Panc1 (cell line): Measurements from ENCODE around the gene LDHA. TPM values are rescaled to one million over a fixed set of nuclear protein-coding genes. Genes with fewer than 3 reads are reported as not detected.

Experiments
- ATAC-seq: fragments of 200-7000 bp; cut with Tn5 transposase; 2 replicates; pipeline ENCODE4 v1.9.1; 2020; ENCODE audit warnings: mild to moderate bottlenecking, moderate library complexity
- BruUV-seq: library from RNA; stranded (reverse); fragments of 400-500 nt; replicated peaks from 2 replicates; lab custom pipeline; 2021; lab: Mats Ljungman, UMichigan
- CTCF ChIA-PET: fragments of 300-600 bp; sonication (Branson Sonifier 250); formaldehyde crosslinking; loops from one replicate; lab custom pipeline; 2022; ENCODE audit warnings: antibody characterized with exemption; lab: Charles Lee
- POLR2A ChIA-PET: fragments of 300-600 bp; sonication (Branson Sonifier 250); formaldehyde crosslinking; loops from one replicate; lab custom pipeline; 2022; ENCODE audit warnings: antibody characterized with exemption; lab: Charles Lee
- DNase-seq: peaks from one replicate; pipeline ENCODE4 v3.0.0-alpha.2; 2010; ENCODE audit warnings: low read depth, low spot score
- H3K27ac ChIP-seq: 2 replicates; pipeline ENCODE4 v1.5.1; 2011; ENCODE audit warnings: mild to moderate bottlenecking, low read length, inconsistent platforms
- H3K27me3 ChIP-seq: fragments of 200-500 bp; sonication (Bioruptor generic); 2 replicates; pipeline ENCODE4 v1.6.0; 2014; ENCODE audit warnings: low read length, inconsistent platforms; ENCODE audit not compliant: control insufficient read depth, insufficient read depth
- H3K36me3 ChIP-seq: fragments of 200-500 bp; sonication (Bioruptor generic); 2 replicates; pipeline ENCODE4 v1.5.1; 2014; ENCODE audit warnings: inconsistent platforms, mild to moderate bottlenecking, low read length, moderate library complexity; ENCODE audit not compliant: control insufficient read depth, insufficient read depth
- H3K4me1 ChIP-seq: 2 replicates; pipeline ENCODE4 v1.5.1; 2011; ENCODE audit warnings: inconsistent platforms, mild to moderate bottlenecking, low read length, moderate library complexity; ENCODE audit not compliant: control insufficient read depth, insufficient read depth
- H3K4me3 ChIP-seq, 2 experiments: 2 replicates each; pipeline ENCODE4 v1.5.1; 2011 to 2012; ENCODE audit warnings: low read depth in 2 of 2, low read length in 2 of 2, mild to moderate bottlenecking in 2 of 2, inconsistent platforms in 1 of 2, moderate library complexity in 1 of 2
- H3K9me3 ChIP-seq: fragments of 200-500 bp; sonication (Bioruptor generic); 2 replicates; pipeline ENCODE4 v1.5.1; 2014; ENCODE audit warnings: low read depth, mild to moderate bottlenecking, inconsistent platforms, low read length, moderate library complexity; ENCODE audit not compliant: control insufficient read depth, insufficient read depth
- POLR2AphosphoS5 ChIP-seq: IDR thresholded peaks from 2 replicates; pipeline ENCODE4 v1.6.1; 2012; ENCODE audit warnings: mild to moderate bottlenecking, low read depth, low read length, moderate library complexity
- REST ChIP-seq, 2 experiments: IDR thresholded peaks; 2 replicates each; pipeline ENCODE4 v1.6.1; 2011 to 2012; ENCODE audit warnings: low read depth in 2 of 2, control low read depth in 1 of 2, low read length in 1 of 2, mild to moderate bottlenecking in 1 of 2, moderate library complexity in 1 of 2; ENCODE audit not compliant: insufficient read depth in 1 of 2
- SIN3A ChIP-seq: IDR thresholded peaks from 2 replicates; pipeline ENCODE4 v1.6.1; 2012; ENCODE audit warnings: low read depth, mild to moderate bottlenecking, low read length, moderate library complexity, borderline replicate concordance; ENCODE audit not compliant: insufficient read depth
- TCF7L2 ChIP-seq: IDR thresholded peaks from 2 replicates; pipeline ENCODE4 v1.6.1; 2011; ENCODE audit warnings: mild to moderate bottlenecking, low read depth, low read length, inconsistent platforms
- in situ Hi-C: cut with HindIII; loops from 2 replicates; pipeline ENCODE4 v1.10.0; 2016; ENCODE audit warnings: low sequenced_read_pairs, low pct_unique_long_range_greater_than_20kb
- intact Hi-C: fragments of 100-400 bp; cut with micrococcal nuclease; formaldehyde crosslinking; loops from one replicate; pipeline ENCODE4 v1.10.0; 2022; ENCODE audit not compliant: unreplicated experiment
- total RNA-seq: library from RNA; stranded (reverse); gene quantifications from one replicate; pipeline ENCODE4 v1.2.1, GENCODE V29; 2021; ENCODE audit not compliant: unreplicated experiment
- TF ChIP-seq, protein P1 (sequence below): fragments of 450-650 bp; IDR thresholded peaks from 2 replicates; pipeline ENCODE4 v1.5.1; 2017; ENCODE audit warnings: mild to moderate bottlenecking

Gene LDHA
- total RNA-seq, 1 experiment from 2014 or later = 894 TPM

DNA sequence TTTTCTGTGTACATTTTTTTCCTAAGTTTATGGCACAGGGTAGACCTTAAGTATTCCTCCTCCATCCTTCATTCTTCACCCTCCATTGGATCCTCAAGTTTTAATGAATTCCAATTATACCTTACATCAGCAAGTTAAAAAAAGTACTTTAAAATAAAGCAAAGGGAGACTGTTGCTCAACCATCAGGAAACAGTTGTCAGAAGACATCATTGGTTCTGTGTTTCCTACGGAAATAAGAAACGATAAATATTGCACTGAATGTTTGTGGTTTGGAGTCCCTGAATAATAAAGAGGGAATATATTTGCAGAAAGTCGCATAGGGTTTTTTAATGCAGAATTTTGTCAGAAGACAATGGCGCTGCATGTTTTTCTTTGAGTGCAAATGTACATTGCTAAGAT, 28.1 kb upstream of the LDHA start:
- TF ChIP-seq TCF7L2 (no peak), POLR2AphosphoS5 (no peak), REST (IDR thresholded peaks at IDR 0.05; ENCODE audit: insufficient read depth in 1 of 2, low read depth in 2 of 2, low read length in 1 of 2) (no peak), SIN3A (no peak)
- TF ChIP-seq, protein P1, sequence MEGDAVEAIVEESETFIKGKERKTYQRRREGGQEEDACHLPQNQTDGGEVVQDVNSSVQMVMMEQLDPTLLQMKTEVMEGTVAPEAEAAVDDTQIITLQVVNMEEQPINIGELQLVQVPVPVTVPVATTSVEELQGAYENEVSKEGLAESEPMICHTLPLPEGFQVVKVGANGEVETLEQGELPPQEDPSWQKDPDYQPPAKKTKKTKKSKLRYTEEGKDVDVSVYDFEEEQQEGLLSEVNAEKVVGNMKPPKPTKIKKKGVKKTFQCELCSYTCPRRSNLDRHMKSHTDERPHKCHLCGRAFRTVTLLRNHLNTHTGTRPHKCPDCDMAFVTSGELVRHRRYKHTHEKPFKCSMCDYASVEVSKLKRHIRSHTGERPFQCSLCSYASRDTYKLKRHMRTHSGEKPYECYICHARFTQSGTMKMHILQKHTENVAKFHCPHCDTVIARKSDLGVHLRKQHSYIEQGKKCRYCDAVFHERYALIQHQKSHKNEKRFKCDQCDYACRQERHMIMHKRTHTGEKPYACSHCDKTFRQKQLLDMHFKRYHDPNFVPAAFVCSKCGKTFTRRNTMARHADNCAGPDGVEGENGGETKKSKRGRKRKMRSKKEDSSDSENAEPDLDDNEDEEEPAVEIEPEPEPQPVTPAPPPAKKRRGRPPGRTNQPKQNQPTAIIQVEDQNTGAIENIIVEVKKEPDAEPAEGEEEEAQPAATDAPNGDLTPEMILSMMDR = no peak
- intact Hi-C loops = no loop called here
- peaks cover 32% of the 10 kb centered on the region; the same call in 1 of the 2 replicates for H3K36me3 ChIP-seq
- DNase-seq = no peak
- ATAC-seq = no peak
- no peaks in the 10 kb centered on the region for H3K9me3 ChIP-seq
- in situ Hi-C loops = no loop called here
- POLR2A ChIA-PET = no interaction called here
- H3K4me1 ChIP-seq = no peaks in the 10 kb centered on the region
- BruUV-seq = no TSS peak
- CTCF ChIA-PET = no interaction called here
- H3K27ac ChIP-seq = no peak overlapping the region
- no peaks in the 10 kb centered on the region for H3K27me3 ChIP-seq
- H3K4me3 ChIP-seq = no peak overlapping the region

DNA sequence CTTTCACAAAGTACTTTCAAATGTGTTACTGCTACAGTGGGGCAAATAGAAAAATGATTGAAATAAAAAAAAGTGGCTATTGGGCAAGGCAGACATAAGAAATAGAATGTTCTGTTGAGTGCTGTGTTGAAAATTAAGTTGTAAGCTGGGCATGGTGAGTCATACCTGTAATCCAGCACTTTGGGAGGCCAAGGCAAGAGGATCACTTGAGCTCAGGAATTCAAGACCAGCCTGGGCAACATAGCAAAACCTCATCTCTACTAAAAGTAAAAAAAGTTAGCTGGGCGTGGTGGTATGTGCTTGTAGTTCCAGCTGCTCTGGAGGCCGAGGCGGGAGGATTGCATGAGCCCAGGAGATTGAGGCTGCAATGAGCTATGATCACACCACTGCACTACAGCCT, 26.9 kb upstream of the LDHA start:
- Histone ChIP-seq H3K4me1 (no peaks in the 10 kb centered on the region), H3K9me3 (no peaks in the 10 kb centered on the region), H3K27ac (no peak overlapping the region), H3K4me3 (no peak overlapping the region), H3K36me3 (peaks cover 22% of the 10 kb centered on the region; the same call in 1 of the 2 replicates), H3K27me3 (no peaks in the 10 kb centered on the region)
- no peak for DNase-seq
- TF ChIP-seq, protein P1 = no peak
- TF ChIP-seq TCF7L2 (no peak), SIN3A (no peak), POLR2AphosphoS5 (no peak), REST (IDR thresholded peaks at IDR 0.05; ENCODE audit: insufficient read depth in 1 of 2, low read depth in 2 of 2, low read length in 1 of 2) (no peak)
- no peak for ATAC-seq
- in situ Hi-C loops (no loop called here), intact Hi-C loops (no loop called here)
- CTCF ChIA-PET = no interaction called here
- no TSS peak for BruUV-seq
- POLR2A ChIA-PET = no interaction called here
